ENCODE data around the gene NUP205.
A peak's percentile ranks its signal among the peaks of the same experiment; 100 is the strongest.
"Not testable (repeated sequence)": the region's sequence is repeated elsewhere in the genome, so short reads cannot be mapped to it uniquely, and the experiment has no call there.

Gene NUP205

DNA sequence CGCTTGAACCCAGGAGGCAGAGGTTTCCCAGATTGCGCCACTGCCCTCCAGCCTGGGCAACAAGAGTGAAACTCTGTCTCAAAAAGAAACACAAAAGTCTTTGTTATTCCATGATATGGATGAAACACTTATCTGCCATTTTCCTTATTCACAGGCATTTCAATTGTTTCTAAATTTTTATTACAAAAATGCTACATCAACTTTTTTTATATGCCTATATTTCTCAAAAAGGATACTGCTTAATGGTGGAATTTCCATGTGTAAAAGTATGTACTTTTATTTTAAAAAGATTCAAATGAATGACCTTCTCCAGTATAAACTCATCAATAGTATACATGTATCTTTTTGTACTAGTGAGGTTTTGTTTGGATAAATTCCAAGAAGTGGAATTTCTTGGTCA, 62.7 kb downstream of the NUP205 start:
- DNase-seq (ENCODE audit: low spot score), result no peak

DNA sequence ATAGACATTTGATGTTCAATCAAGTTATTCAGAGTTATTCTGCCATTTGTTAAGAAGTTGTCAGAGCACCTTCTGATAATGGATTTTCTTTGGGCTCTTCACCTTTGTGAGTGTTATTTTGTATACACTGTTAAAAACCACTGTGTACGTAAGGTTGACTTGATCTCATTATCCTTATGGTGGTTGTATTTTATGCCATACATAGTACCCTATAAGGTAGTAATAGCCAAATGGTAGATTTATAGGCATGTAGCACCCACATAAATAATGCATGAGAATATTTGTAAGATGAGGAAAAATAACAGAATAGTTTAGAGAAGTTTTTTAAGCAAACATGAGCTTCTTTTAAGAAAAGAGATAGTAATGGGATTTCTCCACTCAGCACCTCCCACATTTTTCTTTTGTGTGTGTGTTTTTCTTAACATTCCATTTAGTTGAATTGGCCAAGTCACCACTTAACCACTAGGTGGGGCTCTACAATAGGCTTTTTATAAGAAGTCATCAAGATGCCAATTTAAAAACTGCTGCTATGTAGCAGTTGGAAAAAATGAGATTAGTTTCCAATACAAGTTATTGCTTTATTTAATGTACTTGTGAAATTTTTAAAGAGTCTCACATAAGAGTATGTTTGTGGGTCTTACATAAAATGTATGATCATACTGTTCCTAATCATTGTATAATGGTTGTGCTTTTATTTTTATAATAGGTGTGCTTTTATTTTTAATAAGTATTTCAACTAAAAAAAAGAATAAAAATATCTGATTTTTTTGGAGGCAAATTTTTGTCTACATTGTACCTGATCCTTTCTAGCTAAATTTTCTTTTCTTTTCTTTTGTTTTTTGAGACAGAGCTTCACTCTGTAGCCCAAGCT, 63.5 kb downstream of the NUP205 start:
- DNase-seq (ENCODE audit: low spot score), result peak; percentile 82

DNA sequence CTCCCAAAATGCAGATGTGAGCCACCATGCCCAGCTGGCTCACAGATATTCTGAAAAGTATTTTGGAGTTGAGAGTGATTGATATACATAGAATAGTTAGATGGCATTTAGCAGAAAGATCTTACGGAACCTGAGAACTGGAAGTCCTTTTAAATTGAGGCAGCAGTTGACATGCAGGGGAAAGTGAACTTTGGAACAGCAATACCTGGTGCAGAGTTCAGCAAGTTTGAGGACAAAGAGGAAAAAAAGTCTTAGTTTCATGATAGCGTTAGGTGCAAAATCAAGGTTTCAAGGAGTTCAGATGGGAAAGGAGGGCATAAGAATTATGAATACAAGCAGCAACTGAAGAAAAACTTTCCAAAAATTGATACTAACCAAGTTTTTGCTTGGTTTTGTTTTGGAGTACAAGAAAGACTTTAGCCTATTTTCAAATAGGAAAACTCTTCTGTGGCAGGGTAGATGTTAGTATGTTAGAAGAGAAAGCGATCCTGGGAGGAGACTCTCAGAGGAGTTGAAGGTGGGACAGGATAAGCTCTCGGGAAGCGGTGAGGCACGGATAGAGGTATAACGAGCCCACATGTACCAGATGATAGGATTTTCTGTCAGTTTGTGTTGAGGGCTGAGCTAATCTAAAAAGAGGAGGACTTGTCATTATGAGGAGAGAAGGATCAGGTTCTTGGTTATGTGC, 76.6 kb downstream of the NUP205 start:
- DNase-seq (ENCODE audit: low spot score), result no peak

DNA sequence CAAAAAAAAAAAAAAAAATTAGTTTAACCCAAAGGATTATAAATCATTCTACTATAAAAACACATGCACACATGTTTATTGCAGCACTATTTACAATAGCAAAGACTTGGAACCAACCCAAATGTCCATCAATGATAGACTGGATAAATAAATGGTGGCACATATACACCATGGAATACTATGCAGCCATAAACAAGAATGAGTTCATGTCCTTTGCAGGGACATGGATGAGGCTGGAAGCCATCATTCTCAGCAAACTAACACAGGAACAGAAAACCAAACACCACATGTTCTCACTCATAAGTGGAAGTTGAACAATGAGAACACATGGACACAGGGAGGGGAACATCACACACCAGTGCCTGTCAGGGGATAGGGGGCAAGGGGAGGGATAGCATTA, 82.0 kb downstream of the NUP205 start:
- not testable (repeated sequence) for DNase-seq (ENCODE audit: low spot score)

DNA sequence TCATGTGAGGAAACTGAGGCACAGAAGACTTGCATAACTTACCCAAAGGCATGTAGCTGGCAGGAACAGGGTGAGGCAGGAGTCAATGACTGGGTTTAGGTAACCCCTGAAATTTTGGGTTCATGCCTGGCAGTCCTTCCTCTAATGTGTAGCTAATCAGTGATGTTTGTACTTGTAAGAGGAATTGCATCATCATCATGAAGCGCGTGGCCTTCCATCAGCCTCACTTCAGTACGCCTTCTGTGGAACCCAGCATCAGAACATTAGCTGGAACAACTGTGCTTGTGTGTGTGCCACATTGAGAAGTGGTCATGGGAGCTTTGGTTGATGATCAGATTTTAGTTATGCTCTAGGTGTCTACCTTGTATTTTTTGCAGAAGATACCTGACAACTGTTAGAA, 86.4 kb downstream of the NUP205 start:
- no peak for DNase-seq (ENCODE audit: low spot score)

DNA sequence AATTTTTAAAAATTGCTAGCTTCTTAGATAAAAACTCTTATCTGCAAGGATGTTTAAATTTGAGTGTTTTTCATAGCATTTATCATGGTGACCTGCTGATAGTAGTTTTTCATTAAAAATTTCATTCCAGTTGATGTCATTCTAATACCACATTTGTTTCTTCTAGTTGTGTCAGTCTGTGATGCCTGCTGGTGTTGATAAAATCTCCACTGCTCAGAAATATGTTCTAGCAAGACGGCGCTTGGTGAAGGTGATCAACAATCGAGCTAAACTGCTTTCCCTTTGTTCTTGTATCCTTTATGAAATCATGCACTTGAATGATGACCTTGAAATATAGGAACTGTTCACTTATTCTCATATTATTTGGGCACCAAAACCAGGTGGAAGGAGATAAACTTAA, 87.0 kb downstream of the NUP205 start:
- no peak for DNase-seq (ENCODE audit: low spot score)

DNA sequence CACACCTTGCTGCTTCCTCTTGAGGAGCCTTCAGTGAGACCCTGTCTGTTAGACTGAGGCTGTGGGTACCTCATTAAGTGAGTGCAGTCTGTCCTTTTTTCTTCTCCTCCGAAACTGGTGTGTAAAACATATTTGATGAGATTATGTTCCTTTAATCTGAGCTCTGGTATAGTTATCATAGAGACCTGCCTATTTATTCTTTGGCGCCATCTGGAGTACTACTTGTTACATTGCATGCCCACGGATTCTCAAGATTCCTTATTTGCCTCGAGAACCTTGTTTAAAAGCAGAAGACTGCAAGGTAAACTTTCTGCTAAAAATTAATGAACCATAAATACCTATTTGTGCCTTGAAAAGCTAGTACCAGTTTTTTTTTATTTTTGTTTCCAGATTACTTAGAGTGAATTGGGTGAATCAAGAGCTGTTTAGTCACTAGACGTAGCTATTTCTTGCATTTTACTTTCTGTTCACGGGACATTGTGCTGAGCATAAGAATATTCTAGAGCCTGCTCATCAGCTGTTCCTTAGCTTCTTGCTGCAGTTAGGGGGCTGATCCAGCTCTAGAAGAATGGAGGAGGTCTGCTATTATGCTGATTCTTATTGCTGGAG, 87.7 kb downstream of the NUP205 start:
- DNase-seq (ENCODE audit: low spot score), result peak; percentile 43

DNA sequence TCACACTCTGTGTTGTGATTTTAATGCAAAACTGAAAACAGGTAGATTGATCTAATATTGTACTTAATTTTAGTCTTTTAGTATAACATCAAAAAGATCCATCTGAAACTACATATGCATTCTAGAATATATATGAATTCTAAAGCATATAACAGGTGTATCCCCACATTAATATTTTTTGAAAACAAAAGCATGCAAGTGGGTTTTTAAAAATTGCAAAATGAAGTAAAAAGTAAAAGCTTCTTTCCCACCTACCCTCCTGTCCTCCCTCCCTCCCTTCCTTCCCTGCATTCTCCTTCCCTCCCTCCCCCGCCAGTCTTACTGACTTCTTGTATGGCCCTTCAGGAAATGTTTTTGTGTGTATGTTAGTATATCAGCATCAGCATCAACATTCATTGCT, 90.0 kb downstream of the NUP205 start:
- DNase-seq (ENCODE audit: low spot score), result no peak

DNA sequence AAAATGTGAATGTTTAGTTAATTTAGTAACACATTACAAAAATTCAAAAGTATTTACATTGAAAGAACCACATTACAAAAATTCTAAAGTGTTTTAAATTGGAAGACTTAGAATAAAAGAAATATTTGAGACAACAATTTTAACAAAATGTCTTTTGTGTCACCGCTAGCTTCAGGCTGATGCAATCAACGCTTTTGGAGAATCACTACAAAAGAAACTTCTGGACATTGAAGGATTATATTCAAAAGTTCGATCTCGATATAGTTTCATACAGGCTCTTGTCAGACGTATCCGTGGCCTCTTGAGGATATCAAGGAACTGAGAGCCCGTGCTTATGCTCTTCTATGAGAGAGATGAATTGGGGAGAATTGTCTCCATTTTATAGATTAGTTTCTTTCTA, 90.5 kb downstream of the NUP205 start:
- no peak for DNase-seq (ENCODE audit: low spot score)

DNA sequence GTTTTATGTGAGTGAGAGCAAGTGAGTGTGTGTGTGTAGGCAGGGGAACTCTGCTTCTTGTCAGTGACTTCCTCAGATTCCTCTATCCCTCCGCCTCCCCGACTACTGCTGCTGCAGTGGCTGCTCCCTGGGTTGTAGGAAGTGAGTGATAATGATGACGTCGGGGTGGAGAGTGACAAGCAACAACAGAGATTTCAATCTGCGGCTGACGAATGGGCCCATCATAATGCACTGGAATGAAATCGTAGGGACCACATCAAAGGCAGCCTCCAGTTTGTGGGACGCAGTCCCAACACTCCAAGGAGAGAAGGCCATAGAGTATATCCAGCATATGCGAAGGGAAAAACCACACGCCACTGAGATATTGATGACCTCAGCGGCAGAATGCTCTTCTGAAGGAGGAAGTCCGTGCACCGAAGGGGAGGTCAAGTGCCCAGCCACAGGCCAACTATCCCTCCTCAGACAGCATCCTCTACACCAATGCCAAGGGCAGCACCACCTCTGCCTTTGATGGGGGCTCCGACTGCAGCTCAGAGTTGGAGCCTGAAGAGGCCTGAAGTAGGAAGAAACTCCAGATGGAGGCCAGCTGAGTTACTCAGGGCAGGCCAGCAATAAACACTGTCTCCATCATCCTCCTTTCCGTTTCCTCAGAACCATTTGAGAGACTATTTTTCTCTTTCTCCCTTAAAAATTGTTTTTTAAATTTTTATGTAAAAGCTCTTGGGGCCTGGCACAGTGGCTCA, 93.3 kb downstream of the NUP205 start:
- DNase-seq (ENCODE audit: low spot score), result no peak

DNA sequence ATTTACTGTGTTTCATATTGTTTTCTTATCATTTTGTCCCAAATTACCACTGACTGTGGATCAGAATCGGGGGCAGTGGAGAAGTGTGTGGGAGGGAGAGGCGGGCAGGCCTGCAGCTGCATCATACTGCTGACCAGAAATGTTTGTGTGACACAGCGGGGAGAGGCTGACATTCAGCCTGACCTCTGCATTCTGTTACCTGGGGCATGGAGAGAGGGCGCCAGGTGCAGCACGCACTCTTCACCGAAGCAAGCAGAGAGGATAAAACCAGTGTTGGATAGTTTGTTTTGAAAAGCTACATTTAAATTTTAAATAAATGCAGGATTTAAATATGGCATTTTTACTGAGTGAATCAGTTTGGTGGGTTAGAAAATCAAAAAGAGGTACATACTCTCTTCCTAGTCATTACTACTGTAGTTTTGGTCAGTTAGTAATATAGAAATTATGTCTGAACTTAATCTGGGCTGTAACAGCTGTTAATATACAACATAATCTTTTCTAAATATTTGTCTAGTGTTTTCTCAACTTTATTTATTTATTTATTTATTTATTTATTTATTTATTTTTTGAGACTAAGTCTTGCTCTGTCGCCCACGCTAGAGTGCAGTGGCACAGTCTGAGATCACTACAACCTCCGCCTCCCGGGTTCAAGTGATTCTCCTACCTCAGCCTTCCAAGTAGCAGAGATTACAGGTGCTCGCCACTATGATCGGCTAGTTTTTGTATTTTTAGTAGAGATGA, 95.8 kb downstream of the NUP205 start:
- DNase-seq (ENCODE audit: low spot score), result no peak

DNA sequence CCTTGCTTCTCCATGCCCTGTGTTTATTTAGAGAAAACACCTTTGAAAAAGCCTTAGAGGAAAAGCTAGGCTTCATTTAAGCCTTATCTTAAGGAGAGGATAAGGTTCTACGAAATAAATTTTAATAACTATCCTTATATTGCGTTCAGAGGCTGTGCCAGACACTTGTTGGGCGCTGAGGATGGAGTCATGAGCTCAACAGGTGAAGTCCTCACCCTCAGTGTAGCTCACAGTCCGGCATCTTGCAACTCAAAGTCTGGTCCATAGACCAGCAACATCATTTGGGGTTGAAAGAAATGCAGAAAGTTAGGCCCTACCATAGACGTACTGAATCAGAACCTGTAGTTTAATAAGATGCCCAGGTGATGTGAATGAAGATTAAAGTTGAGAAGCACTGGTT, 100.8 kb downstream of the NUP205 start:
- DNase-seq (ENCODE audit: low spot score), result no peak

DNA sequence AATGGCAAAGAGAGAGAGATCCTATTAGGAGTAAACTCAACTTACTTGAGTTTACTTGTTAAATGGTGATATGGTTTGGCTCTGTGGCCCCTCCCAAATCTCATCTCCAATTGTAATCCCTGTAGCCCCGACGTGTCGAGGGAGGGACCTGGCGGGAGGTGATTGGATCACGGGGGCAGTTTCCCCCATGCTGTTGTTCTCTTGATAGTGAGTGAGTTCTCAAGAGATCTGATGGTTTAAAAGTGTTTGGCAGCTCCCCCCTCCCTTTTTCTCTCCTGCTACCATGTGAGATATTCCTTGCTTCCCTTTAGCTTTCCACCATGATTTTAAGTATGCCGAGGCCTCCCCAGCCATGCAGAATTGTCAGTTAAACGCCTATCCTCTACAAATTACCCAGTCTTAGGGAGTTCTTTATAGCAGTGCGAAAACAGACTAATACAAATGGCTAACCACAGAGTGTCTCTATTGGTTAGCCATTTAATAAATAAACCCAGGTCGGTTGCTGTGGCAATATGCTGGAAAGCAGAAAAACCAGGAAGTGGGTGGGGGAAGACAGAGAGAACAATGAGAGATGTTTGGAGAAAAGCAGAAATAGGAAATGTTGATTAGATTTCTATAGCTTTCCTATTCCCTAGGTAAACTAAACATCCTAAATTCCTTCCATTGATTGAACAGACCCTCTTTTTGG, 101.6 kb downstream of the NUP205 start:
- no peak for DNase-seq (ENCODE audit: low spot score)

DNA sequence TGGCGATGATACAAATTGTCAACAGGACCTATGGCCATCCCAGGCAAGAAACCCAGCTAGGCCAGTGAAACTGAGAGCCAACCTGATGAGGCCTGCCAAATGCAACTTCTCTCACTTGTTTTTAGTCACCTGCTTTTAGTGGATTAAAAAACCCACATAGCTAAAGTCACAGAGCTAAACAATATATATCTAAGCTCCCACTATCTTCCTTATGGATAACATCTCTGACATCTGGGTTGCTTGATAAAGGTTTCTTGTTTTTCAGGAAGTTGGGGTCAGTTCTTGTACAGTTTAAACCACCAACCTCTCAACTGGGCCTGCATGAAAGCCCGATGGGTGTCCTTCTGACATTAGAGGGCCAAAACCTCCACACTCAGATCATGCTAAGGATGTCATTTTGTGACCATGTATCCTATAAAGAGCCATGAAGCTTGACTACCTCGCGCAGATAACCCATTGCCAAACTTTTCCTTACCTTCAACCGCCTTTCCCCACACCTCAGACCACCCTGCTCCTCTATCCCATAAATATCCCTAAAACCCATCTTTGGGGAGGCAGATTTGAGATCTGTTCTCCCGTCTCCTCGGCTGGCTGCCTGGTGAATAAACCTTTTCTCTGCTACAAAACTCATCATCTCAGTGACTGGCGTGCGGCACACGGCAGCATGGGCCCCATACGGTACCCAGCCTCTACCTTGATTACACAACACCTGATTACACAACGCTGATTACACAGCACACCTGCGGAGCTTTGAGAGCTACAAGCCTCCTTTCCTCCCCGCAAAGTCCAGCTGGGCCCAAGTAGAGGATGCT, 103.8 kb downstream of the NUP205 start:
- DNase-seq (ENCODE audit: low spot score), result no peak

DNA sequence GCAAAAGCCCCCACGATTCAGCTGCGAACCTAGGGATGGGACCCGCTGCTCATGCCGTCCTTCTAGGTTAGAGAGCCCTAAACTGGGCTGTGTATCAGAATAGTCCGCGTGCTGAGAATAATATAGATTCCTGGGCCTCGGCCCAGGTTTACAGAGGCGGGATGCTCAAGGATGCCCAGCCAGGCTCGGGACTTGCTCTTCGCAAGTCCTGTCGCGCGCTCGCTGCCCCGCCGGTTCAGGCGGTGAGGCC, 104.3 kb downstream of the NUP205 start:
- no peak for DNase-seq (ENCODE audit: low spot score)

DNA sequence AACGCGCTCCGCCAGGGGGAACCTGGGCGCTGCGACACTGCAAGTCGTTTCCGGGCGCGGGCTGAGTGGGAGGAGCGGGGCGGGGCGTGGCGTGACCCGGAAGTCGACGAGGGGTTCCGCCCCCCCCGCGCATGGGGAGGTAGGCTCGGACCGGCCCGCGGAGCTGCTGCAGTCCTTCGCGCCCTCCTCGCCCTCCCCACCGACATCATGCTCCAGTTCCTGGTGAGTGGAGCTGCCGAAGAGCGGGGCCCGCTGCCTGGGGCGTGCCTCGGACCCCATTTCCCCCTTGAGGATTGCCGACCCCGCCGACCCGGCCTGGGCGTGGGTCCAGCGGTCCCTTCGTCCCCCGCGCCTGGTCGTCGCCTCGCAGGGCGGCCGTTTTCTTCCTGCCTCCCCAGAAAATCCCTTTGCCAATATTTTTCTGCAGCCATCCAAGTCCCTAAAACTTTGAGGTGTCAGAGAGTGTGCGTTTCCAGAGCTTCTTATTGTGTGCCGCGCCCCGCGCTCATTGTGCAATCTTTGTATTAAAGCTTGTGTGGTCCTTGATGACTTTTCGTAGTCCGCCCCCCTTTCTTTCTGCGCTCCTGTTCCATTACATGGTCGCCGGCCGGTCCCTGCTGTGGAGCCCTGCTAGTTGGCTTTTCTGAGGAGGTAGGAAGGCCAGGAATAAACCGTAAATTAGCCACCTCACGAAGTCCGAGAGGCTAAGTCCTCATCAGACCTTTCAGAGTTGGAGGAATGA, 104.8 kb downstream of the NUP205 start, which contains the start of gene STMP1:
Gene STMP1, plus strand, starts transcription at position 142 of the 742 bp plus-strand sequence.
- peak; percentile 92 for DNase-seq (ENCODE audit: low spot score)

DNA sequence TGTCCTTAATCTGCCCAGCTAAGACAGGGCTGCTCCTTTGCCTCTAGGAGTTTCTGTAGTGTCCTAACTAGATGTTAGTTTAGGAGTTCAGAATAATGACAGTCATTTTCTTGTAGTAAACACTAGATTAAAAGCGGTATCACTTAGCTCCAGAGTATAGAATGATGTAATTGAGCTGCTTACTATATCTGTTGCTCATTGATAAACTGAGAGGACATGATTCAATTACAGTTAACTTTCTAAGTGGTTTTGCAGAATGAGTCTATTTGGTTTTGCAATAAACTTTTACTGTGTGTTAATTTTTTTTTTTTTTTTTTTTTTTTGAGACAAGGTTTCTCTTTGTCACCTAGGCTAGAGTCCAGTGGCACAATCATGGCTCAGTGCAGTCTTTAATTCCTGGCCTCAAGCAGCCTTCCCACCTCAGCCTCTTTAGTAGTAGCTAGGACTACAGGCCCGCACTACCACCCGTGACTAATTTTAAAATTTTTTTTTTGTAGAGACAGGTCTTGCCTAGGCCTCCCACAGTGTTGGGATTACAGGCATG, 106.4 kb downstream of the NUP205 start:
- no peak for DNase-seq (ENCODE audit: low spot score)

DNA sequence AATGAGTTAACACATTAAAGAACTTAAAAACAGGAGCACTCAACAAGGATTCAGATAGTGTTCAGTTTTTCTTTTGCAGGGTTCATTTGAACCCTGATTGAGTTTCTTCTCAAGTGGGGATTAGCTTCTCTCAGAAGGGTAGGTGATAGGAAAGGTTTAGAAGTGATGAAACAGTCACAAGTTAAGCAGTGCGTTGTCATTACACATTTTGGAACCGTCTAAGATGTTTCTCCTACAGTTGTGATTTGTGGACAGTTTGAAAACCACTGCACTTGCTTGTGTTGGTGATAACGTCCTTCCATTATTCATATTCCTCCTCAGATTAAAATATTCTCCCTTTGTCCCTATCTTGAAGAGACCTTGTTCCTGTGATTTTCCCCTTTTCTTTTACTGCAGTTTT, 107.3 kb downstream of the NUP205 start:
- DNase-seq (ENCODE audit: low spot score), result no peak

DNA sequence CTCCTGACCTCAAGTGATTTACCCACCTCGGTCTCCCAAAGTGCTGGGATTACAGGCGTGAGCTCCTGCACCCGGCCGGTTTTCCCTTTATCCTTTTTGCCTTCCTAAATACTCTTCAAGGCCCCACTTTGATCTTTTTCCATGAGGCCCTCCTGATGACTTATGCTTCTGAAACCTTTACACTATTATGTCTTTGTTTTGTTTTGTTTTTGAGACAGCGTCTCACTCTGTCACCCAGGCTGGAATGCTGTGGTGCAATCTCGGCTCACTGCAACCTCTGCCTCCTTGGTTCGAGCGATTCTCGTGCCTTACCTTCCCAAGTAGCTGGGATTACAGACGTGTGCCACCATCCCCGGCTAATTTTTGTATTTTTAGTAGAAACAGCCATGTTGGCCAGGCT, 108.4 kb downstream of the NUP205 start:
- DNase-seq (ENCODE audit: low spot score), result no peak
